K562 (cell line): ENCODE data around the gene DIPK1B. TPM values are rescaled to one million over a fixed set of nuclear protein-coding genes. Genes with fewer than 3 reads are reported as not detected.
A peak's percentile ranks its signal among the peaks of the same experiment; 100 is the strongest.

Experiments
- CC2D1A ChIP-seq: fragments of 450-650 bp; IDR thresholded peaks from 2 replicates; pipeline ENCODE4 v1.6.1; 2017; ENCODE audit warnings: mild to moderate bottlenecking
- CREM ChIP-seq: IDR thresholded peaks from 2 replicates; pipeline ENCODE4 v1.6.1; 2014; ENCODE audit warnings: antibody characterized with exemption, low read depth
- E2F6 ChIP-seq, 2 experiments: IDR thresholded peaks; 2 replicates each; pipeline ENCODE4 v1.6.1; 2011; ENCODE audit warnings: borderline replicate concordance in 1 of 2, control low read depth in 1 of 2, low read depth in 1 of 2, low read length in 1 of 2, mild to moderate bottlenecking in 1 of 2, mixed read lengths in 1 of 2, moderate library complexity in 1 of 2; ENCODE audit not compliant: insufficient read depth in 1 of 2, insufficient read length in 1 of 2, poor library complexity in 1 of 2, severe bottlenecking in 1 of 2; ENCODE audit errors: extremely low read depth in 1 of 2
- RCOR1 ChIP-seq, 2 experiments: IDR thresholded peaks; 2 replicates each; pipeline ENCODE4 v1.6.1; 2012; ENCODE audit warnings: low read depth in 2 of 2, low read length in 2 of 2, borderline replicate concordance in 1 of 2, improper control_type of control experiment in 1 of 2
- SIN3B ChIP-seq: fragments of 450-650 bp; IDR thresholded peaks from 2 replicates; pipeline ENCODE4 v1.6.1; 2017; ENCODE audit warnings: low read depth, mild to moderate bottlenecking, moderate library complexity
- SMARCE1 ChIP-seq: fragments of 450-650 bp; IDR thresholded peaks from 2 replicates; pipeline ENCODE4 v1.7.1; 2016; ENCODE audit warnings: mild to moderate bottlenecking
- SNIP1 ChIP-seq: fragments of 450-650 bp; IDR thresholded peaks from 2 replicates; pipeline ENCODE4 v1.7.1; 2017; ENCODE audit warnings: low read depth, mild to moderate bottlenecking
- TAF15 ChIP-seq: fragments of 200-400 bp; formaldehyde crosslinking; IDR thresholded peaks from 2 replicates; pipeline ENCODE4 v1.6.1; 2017; ENCODE audit warnings: mild to moderate bottlenecking, low read depth, low read length, moderate library complexity
- VEZF1 ChIP-seq: fragments of 200-800 bp; sonication (Bioruptor generic); IDR thresholded peaks from 2 replicates; pipeline ENCODE4 v1.6.1; 2017; ENCODE audit warnings: missing genetic modification characterization, missing compliant biosample characterization
- ZBTB33 ChIP-seq: sonication (generic); formaldehyde crosslinking; IDR thresholded peaks from 2 replicates; pipeline ENCODE4 v1.8.1; 2023; ENCODE audit warnings: mild to moderate bottlenecking, missing genetic modification reagents
- ZC3H4 ChIP-seq: sonication (generic); formaldehyde crosslinking; IDR thresholded peaks from 2 replicates; pipeline ENCODE4 v1.9.0; 2021; ENCODE audit warnings: missing genetic modification reagents, borderline replicate concordance
- ZKSCAN1 ChIP-seq: fragments of 150-350 bp; IDR thresholded peaks from 2 replicates; pipeline ENCODE4 v1.6.1; 2016; ENCODE audit warnings: low read depth, low read length
- polyA plus RNA-seq, 8 experiments: library from polyadenylated mRNA; depleted of rRNA in 4 of 8; stranded (reverse) in 5 of 8; unstranded in 3 of 8; fragments of >200 nt; fragmentation: Nextera tagmentation in 2 of 8; fragmentation: Illumina TruSeq in 1 of 8; extraction: Ambion mirVana in 2 of 8; extraction: Trizol in 1 of 8; gene quantifications; 2 replicates each; pipeline versions ENCODE4 v1.2.1 to v1.2.3, GENCODE V29; 2011 to 2014; ENCODE audit warnings: inconsistent platforms in 1 of 8, missing spikeins in 1 of 8
- total RNA-seq, 7 experiments: library from RNA; depleted of rRNA in 6 of 7; stranded (reverse); fragments of >200 nt in 6 of 7; fragmentation: Illumina TruSeq in 2 of 7; extraction: Trizol in 2 of 7; gene quantifications; 2 replicates each; pipeline versions ENCODE4 v1.2.1 to v1.2.3, GENCODE V29; 2011 to 2021; ENCODE audit warnings: low replicate concordance in 1 of 7
- TF ChIP-seq, protein P1 (sequence below): fragments of 450-650 bp; formaldehyde crosslinking; IDR thresholded peaks from 2 replicates; pipeline ENCODE4 v1.4.0; 2020; ENCODE audit warnings: mild to moderate bottlenecking, moderate library complexity
- TF ChIP-seq, protein P2 (sequence below): fragments of 450-650 bp; IDR thresholded peaks from 2 replicates; pipeline ENCODE4 v1.6.1; 2017; ENCODE audit warnings: antibody characterized with exemption, mild to moderate bottlenecking

Gene DIPK1B
- total and polyA plus RNA-seq, 9 of the 15 experiments (the other 6 are each of a cell fraction or from before 2014, with no cell fraction given), result 0.08 to 22.3 (median 5.9) TPM

DNA sequence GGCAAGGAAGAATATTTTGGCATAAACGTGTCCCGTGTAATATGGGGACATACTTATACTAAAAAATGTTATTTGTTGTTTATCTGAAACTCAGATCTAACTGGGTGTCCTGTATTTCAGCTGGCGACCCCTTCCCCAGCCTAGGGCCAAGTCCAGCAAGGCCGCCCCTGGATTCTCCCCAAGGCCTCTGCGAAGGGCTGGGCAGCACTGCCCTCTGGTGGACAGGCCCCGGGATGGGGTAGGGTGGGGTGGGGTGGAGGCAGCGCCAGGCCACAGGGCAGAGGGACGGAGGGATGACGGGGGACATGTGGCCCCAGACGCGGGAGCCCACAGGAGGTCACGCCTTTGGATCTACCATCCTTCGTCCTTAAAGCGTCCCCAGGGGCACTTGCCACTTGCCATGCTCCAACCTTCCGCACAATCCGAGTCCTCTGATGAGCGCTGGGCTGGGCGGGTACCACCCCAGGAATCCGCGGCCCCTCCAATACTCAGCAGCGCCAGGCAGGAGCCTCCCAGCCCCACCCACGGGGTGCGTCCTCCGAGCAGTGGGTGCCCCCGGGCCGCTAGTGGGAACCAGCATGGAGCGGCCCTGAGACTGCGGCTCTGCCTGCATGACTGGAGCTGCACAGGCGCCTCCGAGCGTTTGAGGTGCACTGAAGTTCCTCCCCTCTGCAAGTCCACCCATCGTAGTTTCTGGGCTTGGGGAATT is 18.1 kb upstream of the DIPK1B start (continued):
- TF ChIP-seq ZBTB33 (CRISPR knock-in tag) (peak; percentile 36; the same call in 1 of the 2 replicates), SIN3B (0 out of 2 replicates have a peak, but pooled peaks have one; percentile 38), VEZF1 (CRISPR knock-in tag) (peak; percentile 85), ZC3H4 (CRISPR knock-in tag) (no peak), E2F6 (IDR thresholded peaks at IDR 0.05; ENCODE audit: borderline replicate concordance in 1 of 2, extremely low read depth in 1 of 2, insufficient read depth in 1 of 2, insufficient read length in 1 of 2, low read depth in 1 of 2, low read length in 1 of 2, poor library complexity in 1 of 2, severe bottlenecking in 1 of 2) (peak in 1 of 2 experiments; percentile 64), TAF15 (no peak), SNIP1 (no peak), SMARCE1 (no peak), RCOR1 (IDR thresholded peaks at IDR 0.05; ENCODE audit: borderline replicate concordance in 1 of 2, low read depth in 2 of 2, low read length in 2 of 2) (0 out of 4 replicates have a peak, but pooled peaks of 1 of the 2 experiments have one; percentile 26), CC2D1A (peak; percentile 15; the same call in 1 of the 2 replicates), ZKSCAN1 (0 out of 2 replicates have a peak, but pooled peaks have one; percentile 13), CREM (peak; percentile 30; the same call in 1 of the 2 replicates)
- TF ChIP-seq, protein P1, sequence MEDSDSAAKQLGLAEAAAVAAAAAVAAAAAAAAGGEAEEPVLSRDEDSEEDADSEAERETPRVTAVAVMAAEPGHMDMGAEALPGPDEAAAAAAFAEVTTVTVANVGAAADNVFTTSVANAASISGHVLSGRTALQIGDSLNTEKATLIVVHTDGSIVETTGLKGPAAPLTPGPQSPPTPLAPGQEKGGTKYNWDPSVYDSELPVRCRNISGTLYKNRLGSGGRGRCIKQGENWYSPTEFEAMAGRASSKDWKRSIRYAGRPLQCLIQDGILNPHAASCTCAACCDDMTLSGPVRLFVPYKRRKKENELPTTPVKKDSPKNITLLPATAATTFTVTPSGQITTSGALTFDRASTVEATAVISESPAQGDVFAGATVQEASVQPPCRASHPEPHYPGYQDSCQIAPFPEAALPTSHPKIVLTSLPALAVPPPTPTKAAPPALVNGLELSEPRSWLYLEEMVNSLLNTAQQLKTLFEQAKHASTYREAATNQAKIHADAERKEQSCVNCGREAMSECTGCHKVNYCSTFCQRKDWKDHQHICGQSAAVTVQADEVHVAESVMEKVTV (CRISPR knock-in tag), result peak; percentile 81
- TF ChIP-seq, protein P2, sequence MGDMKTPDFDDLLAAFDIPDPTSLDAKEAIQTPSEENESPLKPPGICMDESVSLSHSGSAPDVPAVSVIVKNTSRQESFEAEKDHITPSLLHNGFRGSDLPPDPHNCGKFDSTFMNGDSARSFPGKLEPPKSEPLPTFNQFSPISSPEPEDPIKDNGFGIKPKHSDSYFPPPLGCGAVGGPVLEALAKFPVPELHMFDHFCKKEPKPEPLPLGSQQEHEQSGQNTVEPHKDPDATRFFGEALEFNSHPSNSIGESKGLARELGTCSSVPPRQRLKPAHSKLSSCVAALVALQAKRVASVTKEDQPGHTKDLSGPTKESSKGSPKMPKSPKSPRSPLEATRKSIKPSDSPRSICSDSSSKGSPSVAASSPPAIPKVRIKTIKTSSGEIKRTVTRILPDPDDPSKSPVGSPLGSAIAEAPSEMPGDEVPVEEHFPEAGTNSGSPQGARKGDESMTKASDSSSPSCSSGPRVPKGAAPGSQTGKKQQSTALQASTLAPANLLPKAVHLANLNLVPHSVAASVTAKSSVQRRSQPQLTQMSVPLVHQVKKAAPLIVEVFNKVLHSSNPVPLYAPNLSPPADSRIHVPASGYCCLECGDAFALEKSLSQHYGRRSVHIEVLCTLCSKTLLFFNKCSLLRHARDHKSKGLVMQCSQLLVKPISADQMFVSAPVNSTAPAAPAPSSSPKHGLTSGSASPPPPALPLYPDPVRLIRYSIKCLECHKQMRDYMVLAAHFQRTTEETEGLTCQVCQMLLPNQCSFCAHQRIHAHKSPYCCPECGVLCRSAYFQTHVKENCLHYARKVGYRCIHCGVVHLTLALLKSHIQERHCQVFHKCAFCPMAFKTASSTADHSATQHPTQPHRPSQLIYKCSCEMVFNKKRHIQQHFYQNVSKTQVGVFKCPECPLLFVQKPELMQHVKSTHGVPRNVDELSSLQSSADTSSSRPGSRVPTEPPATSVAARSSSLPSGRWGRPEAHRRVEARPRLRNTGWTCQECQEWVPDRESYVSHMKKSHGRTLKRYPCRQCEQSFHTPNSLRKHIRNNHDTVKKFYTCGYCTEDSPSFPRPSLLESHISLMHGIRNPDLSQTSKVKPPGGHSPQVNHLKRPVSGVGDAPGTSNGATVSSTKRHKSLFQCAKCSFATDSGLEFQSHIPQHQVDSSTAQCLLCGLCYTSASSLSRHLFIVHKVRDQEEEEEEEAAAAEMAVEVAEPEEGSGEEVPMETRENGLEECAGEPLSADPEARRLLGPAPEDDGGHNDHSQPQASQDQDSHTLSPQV, result 0 out of 2 replicates have a peak, but pooled peaks have one; percentile 41
